Breast epithelium (tissue), 4 donors: ENCODE results near the gene LUC7L. TPM values are rescaled to one million over a fixed set of nuclear protein-coding genes. Genes with fewer than 3 reads are reported as not detected.

Source experiments
- DNase-seq, 2 donors: peaks; one replicate each; pipeline ENCODE4 v3.0.0-alpha.2; 2019; ENCODE audit warnings: low spot score in 2 of 2
- H3K27ac ChIP-seq, 2 donors: fragments of 200-600 bp; sonication (generic) in 1 of 2; one replicate each; pipeline ENCODE4 v1.5.1; 2016 to 2019; ENCODE audit warnings: mild to moderate bottlenecking in 1 of 2
- H3K27me3 ChIP-seq, 2 donors: fragments of 200-600 bp; sonication (generic) in 1 of 2; one replicate each; pipeline versions ENCODE4 v1.5.1 to v1.6.0; 2017 to 2019; ENCODE audit warnings: control low read depth in 1 of 2, mild to moderate bottlenecking in 1 of 2
- H3K36me3 ChIP-seq: fragments of 200-600 bp; one replicate; pipeline ENCODE4 v1.5.1; 2019
- H3K4me1 ChIP-seq, 2 donors: fragments of 200-600 bp; sonication (generic); one replicate each; pipeline ENCODE4 v1.5.1; 2016 to 2019; ENCODE audit warnings: control low read depth in 1 of 2
- H3K4me3 ChIP-seq, 3 donors: fragments of 200-600 bp; sonication (generic); 1 replicate in 2 of 3; 2 replicates in 1 of 3; pipeline ENCODE4 v1.5.1; 2016 to 2019; ENCODE audit warnings: mild to moderate bottlenecking in 3 of 3, moderate library complexity in 2 of 3
- H3K9me3 ChIP-seq, 2 donors: fragments of 200-600 bp; sonication (generic) in 1 of 2; one replicate each; pipeline ENCODE4 v1.5.1; 2016 to 2019; ENCODE audit warnings: control low read depth in 1 of 2
- CTCF ChIP-seq, 3 donors: fragments of 450-650 bp; IDR thresholded peaks; one replicate each; pipeline ENCODE4 v1.5.1; 2016 to 2017; ENCODE audit warnings: antibody characterized with exemption in 3 of 3, mild to moderate bottlenecking in 3 of 3, moderate library complexity in 3 of 3
- POLR2A ChIP-seq: fragments of 450-650 bp; IDR thresholded peaks from one replicate; pipeline ENCODE4 v1.6.1; 2016; ENCODE audit warnings: antibody characterized with exemption, mild to moderate bottlenecking, moderate library complexity
- POLR2AphosphoS5 ChIP-seq, 3 donors: sonication (generic); formaldehyde crosslinking; IDR thresholded peaks; one replicate each; pipeline ENCODE4 v1.6.1; 2017; ENCODE audit warnings: antibody characterized with exemption in 3 of 3
- intact Hi-C: fragments of 100-400 bp; cut with DNase I; formaldehyde crosslinking; loops from one replicate; pipeline ENCODE4 v1.15.1; 2023; ENCODE audit warnings: low total_unique reads
- total RNA-seq, 3 donors: library from RNA; depleted of rRNA; stranded (reverse); fragments of >200 nt; gene quantifications; one replicate each; pipeline ENCODE4 v1.1.0, GENCODE V29; 2016

The LUC7L gene
- total RNA-seq, 3 donors from 2014 or later, result 60.6 to 135 (median 107) TPM

GRCh38 chr16:191831-192230 lies 37.4 kb downstream of the LUC7L start:
- DNase-seq, result no peak
- H3K4me3 ChIP-seq, result no peak overlapping the region
- intact Hi-C loops, result no loop called here
- no peaks in the 10 kb centered on the region for H3K9me3 ChIP-seq
- no peak overlapping the region for H3K27ac ChIP-seq
- peaks cover 16% of the 10 kb centered on the region for H3K36me3 ChIP-seq
- H3K27me3 ChIP-seq, result no peaks in the 10 kb centered on the region
- TF ChIP-seq POLR2AphosphoS5 (IDR thresholded peaks at IDR 0.05) (no peak), POLR2A (no peak), CTCF (IDR thresholded peaks at IDR 0.05) (no peak)
- no peaks in the 10 kb centered on the region for H3K4me1 ChIP-seq

- Histone ChIP-seq H3K27me3 (no peaks in the 10 kb centered on the region), H3K27ac (no peak overlapping the region), H3K9me3 (no peaks in the 10 kb centered on the region), H3K36me3 (peaks cover 16% of the 10 kb centered on the region), H3K4me3 (no peak overlapping the region), H3K4me1 (no peaks in the 10 kb centered on the region)
- DNase-seq, result no peak
- TF ChIP-seq POLR2AphosphoS5 (IDR thresholded peaks at IDR 0.05) (no peak), CTCF (IDR thresholded peaks at IDR 0.05) (no peak), POLR2A (no peak)
- intact Hi-C loops, result no loop called here
Observed at GRCh38 chr16:189604-190186, 39.6 kb downstream of the LUC7L start.

DNA sequence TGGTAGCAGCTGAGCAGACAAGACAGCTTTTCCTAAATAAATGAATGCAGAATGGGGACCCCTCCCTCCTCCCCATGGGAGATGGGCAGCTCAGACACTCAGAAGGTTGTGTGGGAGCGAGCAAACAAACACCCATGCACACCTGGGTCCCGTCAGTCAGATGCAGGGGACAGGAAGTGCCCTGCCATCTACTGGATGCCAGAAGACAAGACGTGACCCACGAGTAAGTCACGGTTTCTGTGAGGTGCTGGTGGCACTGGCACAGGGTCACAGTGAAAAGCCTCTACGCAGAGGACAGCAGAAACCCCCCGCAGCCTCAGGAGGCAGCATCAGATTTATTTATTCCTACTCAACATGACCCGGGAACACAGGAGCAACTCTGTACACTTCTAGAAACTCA lies 40.6 kb downstream of the LUC7L start:
- H3K36me3 ChIP-seq, result peaks cover 16% of the 10 kb centered on the region

DNA sequence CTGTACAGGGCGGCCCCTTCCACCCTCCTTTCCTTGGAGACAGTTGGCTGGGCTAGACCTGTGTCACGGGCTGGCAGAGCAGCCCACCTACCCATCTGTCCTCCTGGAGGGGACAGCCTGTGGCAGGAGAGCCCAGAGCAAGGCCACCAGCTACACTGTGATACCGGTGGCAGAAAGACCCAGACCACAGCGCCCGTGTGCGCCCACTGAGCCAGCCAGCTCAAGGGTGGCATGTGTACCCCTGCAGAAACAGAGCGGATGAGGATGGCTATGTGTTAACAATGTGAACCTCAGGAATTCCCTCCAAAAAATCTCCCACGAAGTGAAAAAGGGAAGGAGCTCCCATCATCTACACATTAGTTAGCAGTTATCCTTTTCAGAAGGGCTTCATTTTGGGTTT lies 41.9 kb downstream of the LUC7L start:
- no peak for TF ChIP-seq POLR2AphosphoS5 (IDR thresholded peaks at IDR 0.05)
- no peak for TF ChIP-seq POLR2A

More for the DNA sequence above, 40.6 kb downstream of the LUC7L start:
- no peak for TF ChIP-seq CTCF (IDR thresholded peaks at IDR 0.05)
- TF ChIP-seq POLR2AphosphoS5 (IDR thresholded peaks at IDR 0.05), result no peak
- TF ChIP-seq POLR2A, result no peak
- no peaks in the 10 kb centered on the region for H3K27me3 ChIP-seq
- H3K4me3 ChIP-seq, result no peak overlapping the region
- DNase-seq, result no peak
- no peaks in the 10 kb centered on the region for H3K9me3 ChIP-seq
- no peak overlapping the region for H3K27ac ChIP-seq
- intact Hi-C loops, result no loop called here
- H3K4me1 ChIP-seq, result no peaks in the 10 kb centered on the region

GRCh38 chr16:185691-186090 lies 43.6 kb downstream of the LUC7L start:
- TF ChIP-seq CTCF (IDR thresholded peaks at IDR 0.05), result no peak
- no peak for TF ChIP-seq POLR2A
- intact Hi-C loops, result no loop called here
- H3K36me3 ChIP-seq, result peaks cover 9% of the 10 kb centered on the region

More for the DNA sequence above, 41.9 kb downstream of the LUC7L start:
- Histone ChIP-seq H3K27ac (no peak overlapping the region), H3K4me3 (no peak overlapping the region), H3K27me3 (no peaks in the 10 kb centered on the region), H3K9me3 (no peaks in the 10 kb centered on the region), H3K4me1 (no peaks in the 10 kb centered on the region), H3K36me3 (peaks cover 16% of the 10 kb centered on the region)
- no peak for DNase-seq
- intact Hi-C loops, result no loop called here

DNA sequence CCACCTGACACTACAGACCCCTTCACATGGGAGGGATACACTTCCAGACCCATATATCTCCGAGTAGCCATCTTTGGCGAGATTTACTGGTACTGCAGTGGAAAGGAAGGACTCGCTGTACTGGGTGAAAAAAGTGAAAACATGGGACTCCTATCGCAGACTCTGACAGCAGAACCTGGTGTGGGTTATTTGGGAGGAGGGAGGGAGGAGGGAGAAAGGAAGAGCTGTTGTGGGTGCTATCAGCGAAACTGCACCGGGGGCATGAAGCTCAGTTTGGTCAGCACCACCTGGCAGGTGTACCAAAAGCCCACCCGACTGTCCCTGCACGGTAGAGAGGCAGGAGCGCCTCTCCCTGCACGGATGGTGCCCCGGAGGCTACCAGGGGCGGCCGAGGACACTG lies 44.0 kb downstream of the LUC7L start:
- no peak overlapping the region for H3K27ac ChIP-seq
- H3K9me3 ChIP-seq, result no peaks in the 10 kb centered on the region
- peaks cover 11% of the 10 kb centered on the region in 2 donors for H3K4me1 ChIP-seq
- peaks cover 4% of the 10 kb centered on the region for H3K36me3 ChIP-seq
- H3K27me3 ChIP-seq, result peaks cover 6 to 8% of the 10 kb centered on the region in 2 donors
- intact Hi-C loops, result no loop called here
- no peak overlapping the region for H3K4me3 ChIP-seq
- TF ChIP-seq CTCF (IDR thresholded peaks at IDR 0.05) (no peak), POLR2A (no peak), POLR2AphosphoS5 (IDR thresholded peaks at IDR 0.05) (no peak)
- no peak for DNase-seq

More at GRCh38 chr16:185691-186090, 43.6 kb downstream of the LUC7L start:
- no peak for DNase-seq
- peaks cover 1 to 3% of the 10 kb centered on the region in 2 donors for H3K27me3 ChIP-seq
- no peak overlapping the region for H3K4me3 ChIP-seq
- peaks cover 6 to 8% of the 10 kb centered on the region in 2 donors for H3K4me1 ChIP-seq
- no peaks in the 10 kb centered on the region for H3K9me3 ChIP-seq
- no peak overlapping the region for H3K27ac ChIP-seq
